ENCODE measurements around the gene CYTIP.

Gene CYTIP

GRCh38 chr2:157443795-157444640 is at the start of gene CYTIP:
Gene CYTIP, minus strand, starts transcription at chr2:157444089. Its CDS starts 69 bp downstream, at chr2:157444020.
- DNase-seq: peak; percentile 72

DNA sequence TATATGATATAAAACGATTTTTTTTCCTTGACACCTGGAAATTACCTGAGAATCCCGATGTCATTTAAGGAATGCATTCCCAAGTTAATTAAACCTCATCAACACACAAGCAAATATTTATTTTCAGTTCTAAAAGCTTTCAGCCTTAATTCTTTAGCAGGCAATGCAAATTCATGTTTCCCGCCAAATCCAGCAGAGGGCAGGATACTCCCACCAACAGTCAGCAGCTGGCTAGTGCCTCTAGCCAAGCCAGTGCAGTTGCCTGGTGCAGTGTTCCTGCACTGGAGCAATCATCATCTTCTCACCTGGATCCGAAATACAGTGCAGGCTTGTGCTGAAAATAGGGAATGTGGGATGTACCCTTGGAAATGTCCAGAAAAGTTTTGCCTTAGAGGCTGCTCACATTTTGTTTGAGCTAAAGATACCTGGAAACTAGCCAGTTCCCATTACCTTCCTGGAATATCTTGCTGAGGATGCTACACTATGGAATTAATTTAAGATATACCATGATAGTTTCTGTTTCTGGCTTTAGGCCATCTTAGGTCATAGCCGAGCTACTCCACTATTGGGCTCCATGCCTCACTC is 48.4 kb upstream of the CYTIP start:
- DNase-seq: peak; percentile 83

- no peak for DNase-seq
These were observed 46.1 kb upstream of the CYTIP start for GRCh38 chr2:157489983-157490382.

- DNase-seq: no peak
These were observed 45.0 kb upstream of the CYTIP start for GRCh38 chr2:157488877-157489276.

DNA sequence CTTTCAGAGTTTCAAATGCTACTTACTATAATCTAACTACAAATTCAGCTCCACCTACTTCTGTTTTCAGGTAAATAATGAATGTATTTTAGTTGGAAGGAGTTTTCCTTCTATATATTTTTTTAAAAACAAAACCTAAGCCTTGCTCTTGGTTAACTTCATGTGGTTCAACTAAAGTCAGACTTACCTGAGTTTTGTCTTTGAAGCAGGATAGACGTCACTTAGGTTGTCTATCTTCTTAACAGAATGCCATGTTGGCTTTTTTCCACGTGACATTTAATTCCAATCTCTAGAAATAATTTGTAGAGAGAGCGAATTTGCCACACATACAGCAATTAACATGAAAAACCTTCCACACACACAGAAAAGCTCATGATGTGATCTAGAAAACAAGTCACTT is 43.9 kb upstream of the CYTIP start:
- DNase-seq: no peak

- no peak for DNase-seq
These were observed 43.4 kb upstream of the CYTIP start for GRCh38 chr2:157487271-157487610.

GRCh38 chr2:157486596-157487270 is 42.8 kb upstream of the CYTIP start:
- no peak for DNase-seq

DNA sequence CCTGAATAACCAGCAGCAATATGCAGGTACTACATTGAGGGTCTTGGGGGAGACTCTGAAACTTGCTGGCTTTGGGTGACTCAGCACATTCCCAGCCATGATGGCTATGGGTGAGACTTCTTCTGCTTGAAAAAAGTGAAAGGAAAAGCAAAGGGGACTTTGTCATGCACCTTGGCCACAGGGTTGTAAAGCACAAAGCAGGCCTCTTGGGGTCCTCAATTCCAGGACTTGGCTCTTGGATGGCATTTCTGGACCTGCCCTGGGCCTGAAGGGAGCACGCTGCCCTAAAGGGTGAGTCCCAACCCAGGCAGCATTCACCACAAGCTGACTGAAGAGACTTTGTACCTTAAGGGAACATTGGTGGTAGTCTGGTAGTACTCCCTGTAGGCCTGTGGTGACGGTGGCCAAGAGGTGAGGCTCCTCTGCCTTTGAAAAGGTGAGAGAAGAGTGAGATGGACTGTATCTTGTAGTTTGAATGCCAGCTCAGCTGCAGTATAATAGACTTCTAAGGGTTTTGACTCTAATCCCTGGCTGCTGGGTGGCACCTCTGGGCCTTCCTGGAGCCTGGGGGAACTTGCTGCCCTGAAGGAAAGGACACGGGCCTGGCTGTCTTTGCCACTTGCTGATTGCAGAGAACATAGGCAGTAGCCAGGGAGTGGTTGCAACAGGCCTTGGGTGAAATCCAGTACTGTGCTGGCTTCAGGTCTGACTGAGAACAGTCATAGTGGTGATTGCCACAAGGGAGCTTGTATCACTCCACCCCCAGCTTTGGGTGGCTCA is 36.5 kb upstream of the CYTIP start:
- DNase-seq: no peak

- DNase-seq: no peak
These were observed 35.5 kb upstream of the CYTIP start for GRCh38 chr2:157479081-157480027.

GRCh38 chr2:157477919-157478318 is 34.0 kb upstream of the CYTIP start:
- no peak for DNase-seq

DNA sequence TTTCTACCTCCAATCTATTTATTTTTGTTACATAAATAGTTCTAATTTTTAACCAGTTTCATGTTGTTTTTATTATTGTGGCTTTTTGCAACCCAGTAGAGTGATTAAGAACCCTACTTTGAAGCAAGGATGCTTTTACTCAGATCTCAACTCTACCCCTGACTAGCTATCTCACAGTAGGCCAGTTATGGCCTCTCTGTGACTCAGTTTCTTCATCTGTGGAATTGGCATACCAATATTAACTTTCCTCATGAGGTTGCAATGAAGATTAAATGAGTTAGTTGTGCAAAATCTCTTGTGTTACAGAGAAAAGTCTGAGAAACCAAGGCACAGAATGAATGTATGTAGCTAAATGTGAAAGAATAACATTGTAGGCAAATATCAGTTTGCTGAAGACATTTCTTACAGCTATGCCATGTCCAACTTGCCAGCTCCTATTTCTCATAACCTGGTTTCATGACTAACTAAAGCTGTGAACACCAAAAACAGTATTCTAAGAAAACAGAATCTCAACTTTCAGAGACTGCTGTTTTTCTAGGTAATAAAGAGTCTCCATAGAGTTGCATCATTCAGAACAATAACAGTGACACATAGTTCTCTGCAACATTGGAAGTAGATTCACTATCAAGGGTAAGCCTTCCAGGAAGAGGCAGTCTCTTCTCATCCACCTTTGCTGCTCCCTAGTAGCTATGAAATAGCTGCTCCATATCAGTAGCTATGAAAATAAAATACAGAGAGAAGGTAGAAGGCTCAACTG is 33.2 kb upstream of the CYTIP start:
- DNase-seq: no peak

DNA sequence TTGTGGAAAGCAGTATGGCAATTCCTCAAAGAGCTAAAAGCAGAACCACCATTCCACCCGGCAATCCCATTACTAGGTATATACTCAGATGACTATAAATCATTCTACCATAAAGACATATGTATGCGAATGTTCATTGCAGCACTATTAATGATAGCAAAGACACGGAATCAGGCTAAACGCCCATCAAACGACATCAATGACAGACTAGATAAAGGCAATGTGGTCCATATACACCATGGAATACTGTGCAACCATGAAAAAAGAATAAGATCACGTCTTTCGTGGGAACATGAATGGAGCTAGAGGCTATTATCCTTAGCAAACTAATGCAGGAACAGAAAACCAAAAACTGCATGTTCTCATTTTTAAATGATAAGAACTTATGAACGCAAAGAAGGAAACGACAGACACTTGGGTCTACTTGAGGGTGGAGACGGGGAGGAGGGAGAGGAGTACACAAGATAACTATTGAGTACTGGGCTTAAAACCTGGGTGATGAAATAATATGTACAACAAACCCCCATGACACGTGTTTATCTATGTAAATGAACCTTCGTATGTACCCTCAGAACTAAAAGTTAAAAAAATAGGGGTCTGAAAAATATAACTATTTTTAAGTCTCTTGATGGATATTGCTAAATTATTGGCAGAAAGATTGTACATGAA is 32.0 kb upstream of the CYTIP start:
- DNase-seq: no peak

DNA sequence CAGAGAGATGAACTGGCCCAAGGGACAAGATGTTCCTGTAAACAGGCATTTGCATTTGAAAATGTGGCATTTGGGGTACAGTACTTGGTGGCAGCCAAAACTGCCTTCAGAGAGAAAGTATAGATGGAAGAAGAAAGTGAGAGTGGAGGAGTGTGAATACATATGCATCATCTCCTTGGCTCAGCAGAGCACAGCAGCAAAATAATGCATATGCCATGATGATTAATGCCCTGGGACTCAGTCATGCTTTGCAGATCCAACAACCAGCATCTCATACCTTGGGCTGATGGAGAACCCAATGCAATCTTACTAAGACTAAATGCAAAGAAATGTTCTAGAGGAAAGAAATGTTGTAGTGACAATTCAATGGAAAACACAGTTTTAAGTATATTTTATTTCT is 29.7 kb upstream of the CYTIP start:
- DNase-seq: no peak

- no peak for DNase-seq
These were observed 27.2 kb upstream of the CYTIP start for GRCh38 chr2:157471078-157471477.

DNA sequence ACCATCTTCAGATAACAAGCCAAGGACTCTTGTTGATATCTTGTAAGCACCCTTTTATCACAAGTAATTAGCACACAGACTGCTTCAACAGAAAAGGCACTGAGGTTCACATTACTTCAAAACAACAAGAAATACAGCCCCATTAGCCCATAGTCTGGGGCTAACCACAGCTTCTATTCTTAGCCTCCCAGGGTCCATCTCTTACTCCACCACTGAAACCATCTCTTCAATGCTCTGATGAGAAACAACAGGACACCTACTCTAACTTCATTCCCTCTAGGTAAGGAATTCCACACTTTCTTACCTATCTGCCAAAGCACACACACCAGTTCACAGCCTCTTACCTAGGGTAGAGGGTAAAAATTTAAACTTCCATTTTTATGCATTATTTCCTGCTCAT is 26.4 kb upstream of the CYTIP start:
- DNase-seq: no peak

DNA sequence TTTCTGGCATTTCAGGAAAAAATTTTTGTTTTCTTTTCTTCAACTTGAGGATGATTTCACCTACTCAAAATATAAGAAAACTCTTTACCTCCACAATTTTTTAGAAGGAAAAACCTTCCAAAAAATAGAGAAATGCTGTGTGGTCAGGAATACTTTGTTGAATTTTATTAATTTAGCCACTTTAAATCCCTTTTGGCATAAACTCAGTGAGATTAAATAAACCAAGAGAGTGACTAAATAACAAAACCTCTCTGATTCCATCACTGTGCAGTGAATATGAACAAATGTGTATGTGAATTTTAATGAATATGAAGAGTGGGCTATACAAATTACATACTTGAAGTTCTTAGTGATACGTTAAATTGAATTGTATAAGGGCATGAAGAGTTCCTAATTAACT is 25.8 kb upstream of the CYTIP start:
- no peak for DNase-seq

DNA sequence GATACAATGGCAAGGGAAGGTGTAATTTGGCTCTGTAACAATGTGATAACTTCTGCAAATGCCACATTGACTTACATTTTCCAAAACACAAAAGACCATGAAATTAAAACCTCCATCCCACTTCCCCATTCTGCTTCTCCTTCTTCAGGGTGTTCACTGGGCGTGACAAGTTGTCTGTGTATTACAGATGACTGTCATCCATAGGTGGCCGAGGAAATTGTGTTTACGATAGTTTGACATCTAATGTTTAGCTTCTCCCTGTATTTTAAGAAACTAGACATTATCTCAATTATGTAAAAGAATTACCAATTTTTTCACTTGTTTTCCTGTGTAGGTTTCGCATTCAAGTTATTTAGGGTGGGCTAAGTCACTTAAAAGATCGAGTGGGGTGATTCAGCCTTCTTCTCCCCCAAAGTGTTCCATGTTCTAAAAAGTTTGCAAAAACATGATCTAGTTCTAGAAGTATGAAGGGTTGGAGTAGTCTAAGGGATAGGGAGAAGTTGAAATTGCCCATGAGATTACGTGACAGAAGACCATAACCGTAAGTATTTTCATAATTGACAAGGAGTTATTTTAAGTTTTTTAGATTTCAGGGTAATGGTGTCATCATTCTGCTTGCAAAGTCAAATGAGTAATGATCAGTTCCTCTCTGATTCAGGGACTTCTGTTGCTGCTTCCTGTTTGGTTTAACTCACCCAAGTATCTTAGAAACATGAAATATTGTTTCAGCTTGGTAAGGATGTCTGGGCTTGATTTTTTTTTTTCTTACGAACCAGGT is 25.2 kb upstream of the CYTIP start:
- no peak for DNase-seq

GRCh38 chr2:157466764-157467163 is 22.9 kb upstream of the CYTIP start:
- no peak for DNase-seq

DNA sequence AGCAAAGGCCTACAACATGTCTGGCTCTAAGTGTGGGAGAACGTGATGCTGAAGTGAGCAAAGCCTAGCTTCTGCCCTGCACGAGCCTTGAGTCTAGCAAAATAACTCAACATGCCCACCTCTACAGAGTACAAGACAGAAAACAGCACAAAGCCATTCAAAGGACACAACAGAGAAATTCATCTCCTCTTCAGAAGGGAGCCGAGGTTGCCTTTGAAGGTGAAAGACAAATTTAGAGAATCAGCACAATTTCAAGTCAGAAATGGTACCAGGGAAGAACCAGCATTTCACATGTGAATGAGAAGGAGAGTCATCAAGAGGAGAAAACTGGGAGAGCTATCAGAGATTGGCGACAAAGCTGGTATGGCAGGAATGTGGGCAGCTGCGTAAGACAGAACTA is 21.7 kb upstream of the CYTIP start:
- no peak for DNase-seq

DNA sequence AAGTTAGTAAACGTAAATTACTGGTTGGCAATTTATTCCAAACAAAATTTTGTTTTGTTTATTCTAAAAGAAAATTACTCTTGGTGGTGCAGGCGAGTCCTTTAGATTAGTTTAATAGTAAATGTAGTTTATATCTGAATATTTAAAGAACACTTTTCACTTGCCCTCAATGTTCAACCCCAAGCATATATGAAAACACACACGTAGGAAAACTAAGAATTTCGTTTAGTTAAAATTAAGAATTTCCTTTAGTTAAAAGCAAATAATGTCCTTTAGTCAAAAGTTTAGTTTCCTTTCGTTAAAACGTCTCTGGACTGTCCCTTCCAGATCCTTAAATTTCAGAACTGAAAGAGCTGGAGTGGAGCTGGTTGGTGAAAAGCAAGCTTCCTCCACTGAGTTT is 19.1 kb upstream of the CYTIP start:
- no peak for DNase-seq

All from CD4-positive, alpha-beta T cell treated with Interleukin-17A for 4 hours (primary cell).